Ishikawa (cell line): ENCODE results near the gene TRIM14.
A peak's percentile ranks its signal among the peaks of the same experiment; 100 is the strongest.

Source experiments
- CEBPB ChIP-seq: IDR thresholded peaks from 2 replicates; pipeline ENCODE4 v1.6.1; 2012
- CREB1 ChIP-seq: IDR thresholded peaks from 2 replicates; pipeline ENCODE4 v1.6.1; 2012; ENCODE audit warnings: low read depth
- EGR1 ChIP-seq: IDR thresholded peaks from 2 replicates; pipeline ENCODE4 v1.6.1; 2012
- EP300 ChIP-seq: IDR thresholded peaks from 2 replicates; pipeline ENCODE4 v1.6.1; 2012; ENCODE audit warnings: borderline replicate concordance
- FOXM1 ChIP-seq: IDR thresholded peaks from 2 replicates; pipeline ENCODE4 v1.6.1; 2012; ENCODE audit warnings: low read depth, borderline replicate concordance
- NFIC ChIP-seq: IDR thresholded peaks from 2 replicates; pipeline ENCODE4 v1.6.1; 2012
- RAD21 ChIP-seq: IDR thresholded peaks from 2 replicates; pipeline ENCODE4 v1.6.1; 2012; ENCODE audit warnings: low read depth
- TAF1 ChIP-seq: IDR thresholded peaks from 2 replicates; pipeline ENCODE4 v1.6.1; 2012; ENCODE audit warnings: low read depth, mild to moderate bottlenecking
- TCF12 ChIP-seq: IDR thresholded peaks from 2 replicates; pipeline ENCODE4 v1.6.1; 2012; ENCODE audit warnings: low read depth
- TEAD4 ChIP-seq: IDR thresholded peaks from 2 replicates; pipeline ENCODE4 v1.6.1; 2012
- YY1 ChIP-seq: IDR thresholded peaks from 2 replicates; pipeline ENCODE4 v1.6.1; 2012; ENCODE audit warnings: low read depth
- ZBTB7A ChIP-seq: IDR thresholded peaks from 2 replicates; pipeline ENCODE4 v1.6.1; 2012; ENCODE audit warnings: low read depth
- TF ChIP-seq, protein P1 (sequence below): IDR thresholded peaks from 2 replicates; pipeline ENCODE4 v1.6.1; 2012
- TF ChIP-seq, protein P2 (sequence below): IDR thresholded peaks from 2 replicates; pipeline ENCODE4 v1.6.1; 2012
- TF ChIP-seq, protein P3 (sequence below): IDR thresholded peaks from 2 replicates; pipeline ENCODE4 v1.6.1; 2012; ENCODE audit warnings: low read depth, mild to moderate bottlenecking

The TRIM14 gene

DNA sequence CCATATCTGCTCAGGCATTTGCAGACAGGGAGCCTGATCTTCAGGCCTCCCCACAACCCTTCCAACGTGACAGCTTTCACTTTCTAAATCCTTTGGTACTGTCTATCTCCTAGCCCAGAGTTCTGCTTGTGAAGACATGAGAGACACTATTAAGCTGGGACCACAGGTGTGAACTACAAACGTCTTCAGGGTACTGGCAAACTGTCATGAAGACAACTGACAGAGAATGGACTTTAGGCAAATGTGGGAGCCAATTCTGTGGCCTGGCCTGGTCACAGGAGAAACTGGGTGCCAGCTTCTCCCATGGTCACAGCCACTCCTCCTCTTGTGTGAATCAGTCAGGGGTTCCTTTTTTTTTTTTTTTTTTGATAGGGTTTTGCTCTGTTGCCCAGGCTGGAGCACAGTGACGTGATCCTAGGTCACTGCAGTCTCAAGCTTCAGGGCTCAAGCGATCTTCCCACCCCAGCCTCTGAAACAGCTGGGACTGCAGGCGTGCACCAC lies 10.4 kb downstream of the TRIM14 start:
- TF ChIP-seq TCF12 (no peak), TEAD4 (no peak)

DNA sequence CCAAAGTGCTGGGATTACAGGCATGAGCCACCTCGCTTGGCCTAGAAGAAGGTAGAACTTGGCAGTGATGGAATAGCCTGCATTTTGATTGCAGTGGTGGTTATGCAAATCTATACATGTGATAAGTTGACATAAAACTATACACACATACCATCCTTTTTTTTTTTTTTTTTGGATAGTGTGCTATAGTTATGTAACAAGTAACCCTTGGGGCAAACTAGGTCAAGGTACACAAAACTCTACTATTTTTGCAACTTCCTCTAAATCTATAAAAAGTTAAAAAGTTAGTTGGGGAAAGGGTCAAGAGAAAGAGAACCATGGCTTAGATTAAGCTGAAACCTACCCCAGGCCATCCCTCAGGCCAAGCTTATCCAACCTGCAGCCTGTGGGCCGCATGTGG lies 11.1 kb downstream of the TRIM14 start:
- TF ChIP-seq TAF1 (no peak), ZBTB7A (no peak), NFIC (no peak), EGR1 (no peak), EP300 (no peak), TEAD4 (no peak), CREB1 (no peak), YY1 (no peak), TCF12 (no peak), CEBPB (no peak), FOXM1 (no peak), RAD21 (no peak)
- TF ChIP-seq, protein P1, sequence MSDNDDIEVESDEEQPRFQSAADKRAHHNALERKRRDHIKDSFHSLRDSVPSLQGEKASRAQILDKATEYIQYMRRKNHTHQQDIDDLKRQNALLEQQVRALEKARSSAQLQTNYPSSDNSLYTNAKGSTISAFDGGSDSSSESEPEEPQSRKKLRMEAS, result no peak
- TF ChIP-seq, protein P2, sequence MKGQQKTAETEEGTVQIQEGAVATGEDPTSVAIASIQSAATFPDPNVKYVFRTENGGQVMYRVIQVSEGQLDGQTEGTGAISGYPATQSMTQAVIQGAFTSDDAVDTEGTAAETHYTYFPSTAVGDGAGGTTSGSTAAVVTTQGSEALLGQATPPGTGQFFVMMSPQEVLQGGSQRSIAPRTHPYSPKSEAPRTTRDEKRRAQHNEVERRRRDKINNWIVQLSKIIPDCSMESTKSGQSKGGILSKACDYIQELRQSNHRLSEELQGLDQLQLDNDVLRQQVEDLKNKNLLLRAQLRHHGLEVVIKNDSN, result no peak
- TF ChIP-seq, protein P3, sequence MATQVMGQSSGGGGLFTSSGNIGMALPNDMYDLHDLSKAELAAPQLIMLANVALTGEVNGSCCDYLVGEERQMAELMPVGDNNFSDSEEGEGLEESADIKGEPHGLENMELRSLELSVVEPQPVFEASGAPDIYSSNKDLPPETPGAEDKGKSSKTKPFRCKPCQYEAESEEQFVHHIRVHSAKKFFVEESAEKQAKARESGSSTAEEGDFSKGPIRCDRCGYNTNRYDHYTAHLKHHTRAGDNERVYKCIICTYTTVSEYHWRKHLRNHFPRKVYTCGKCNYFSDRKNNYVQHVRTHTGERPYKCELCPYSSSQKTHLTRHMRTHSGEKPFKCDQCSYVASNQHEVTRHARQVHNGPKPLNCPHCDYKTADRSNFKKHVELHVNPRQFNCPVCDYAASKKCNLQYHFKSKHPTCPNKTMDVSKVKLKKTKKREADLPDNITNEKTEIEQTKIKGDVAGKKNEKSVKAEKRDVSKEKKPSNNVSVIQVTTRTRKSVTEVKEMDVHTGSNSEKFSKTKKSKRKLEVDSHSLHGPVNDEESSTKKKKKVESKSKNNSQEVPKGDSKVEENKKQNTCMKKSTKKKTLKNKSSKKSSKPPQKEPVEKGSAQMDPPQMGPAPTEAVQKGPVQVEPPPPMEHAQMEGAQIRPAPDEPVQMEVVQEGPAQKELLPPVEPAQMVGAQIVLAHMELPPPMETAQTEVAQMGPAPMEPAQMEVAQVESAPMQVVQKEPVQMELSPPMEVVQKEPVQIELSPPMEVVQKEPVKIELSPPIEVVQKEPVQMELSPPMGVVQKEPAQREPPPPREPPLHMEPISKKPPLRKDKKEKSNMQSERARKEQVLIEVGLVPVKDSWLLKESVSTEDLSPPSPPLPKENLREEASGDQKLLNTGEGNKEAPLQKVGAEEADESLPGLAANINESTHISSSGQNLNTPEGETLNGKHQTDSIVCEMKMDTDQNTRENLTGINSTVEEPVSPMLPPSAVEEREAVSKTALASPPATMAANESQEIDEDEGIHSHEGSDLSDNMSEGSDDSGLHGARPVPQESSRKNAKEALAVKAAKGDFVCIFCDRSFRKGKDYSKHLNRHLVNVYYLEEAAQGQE, result no peak

DNA sequence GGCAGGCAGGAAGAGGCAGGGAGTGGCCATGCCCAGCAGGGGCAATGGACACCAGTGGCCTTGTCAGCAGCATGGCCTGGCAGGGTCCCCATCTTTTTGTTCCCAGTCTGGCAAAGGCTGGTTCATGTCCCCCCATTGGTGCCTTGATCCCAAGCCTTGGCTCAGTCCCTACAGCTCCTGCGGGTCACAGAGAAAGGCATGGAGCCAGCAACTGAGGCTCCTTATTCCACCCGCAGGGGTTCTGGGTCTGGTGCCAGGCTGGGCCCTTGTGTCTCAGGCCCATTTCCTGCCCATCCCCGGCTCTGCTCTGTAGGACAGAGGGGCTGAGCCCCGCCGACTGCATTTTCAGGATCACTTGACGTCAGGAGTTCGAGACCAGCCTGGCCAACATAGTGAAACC lies 14.0 kb downstream of the TRIM14 start:
- no peak for TF ChIP-seq RAD21
- TF ChIP-seq NFIC, result no peak

DNA sequence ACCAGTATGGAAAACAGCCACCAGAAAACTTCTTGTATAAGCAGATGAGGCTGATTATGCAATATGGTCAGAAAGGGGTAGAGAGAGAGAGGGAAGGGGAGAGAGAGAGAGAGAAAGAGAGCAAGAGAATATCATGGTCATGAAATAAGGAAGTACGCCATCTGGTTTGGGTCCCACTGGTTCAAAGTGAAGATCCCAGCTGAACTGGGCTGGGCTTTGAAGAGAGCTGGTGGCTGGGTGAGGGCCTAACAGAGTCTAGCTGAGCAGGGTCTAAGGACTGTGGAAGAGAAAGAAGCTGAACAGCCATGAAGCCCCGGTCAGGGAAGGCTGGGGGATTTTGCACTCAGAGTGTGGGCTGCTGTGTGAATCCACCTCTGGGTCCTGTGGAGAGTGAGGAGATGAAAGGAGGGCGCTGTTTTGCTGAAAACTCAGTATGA lies 14.6 kb downstream of the TRIM14 start:
- TF ChIP-seq YY1 (no peak), TAF1 (no peak), CEBPB (0 out of 2 replicates have a peak, but pooled peaks have one; percentile 39), EP300 (no peak)
- TF ChIP-seq, protein P2, result no peak

DNA sequence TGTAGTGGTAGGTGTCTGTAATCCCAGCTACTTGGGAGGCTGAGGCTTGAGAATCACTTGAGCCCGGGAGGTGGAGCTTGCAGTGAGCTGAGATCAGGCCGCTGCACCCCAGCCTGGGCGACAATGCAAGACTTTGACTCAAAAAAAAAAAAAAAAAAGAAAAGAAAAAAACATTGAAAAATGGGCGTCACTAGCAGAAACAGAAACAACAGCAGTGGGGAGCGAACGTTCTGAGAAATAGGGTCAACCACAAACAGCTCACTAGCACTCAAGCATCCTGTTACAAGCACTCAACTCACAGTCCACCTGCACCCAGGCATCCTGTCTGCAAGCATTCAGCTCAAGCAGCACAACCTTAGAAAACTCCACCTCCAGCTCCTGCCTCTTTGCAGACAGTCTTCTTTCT lies 17.2 kb downstream of the TRIM14 start:
- no peak for TF ChIP-seq YY1

DNA sequence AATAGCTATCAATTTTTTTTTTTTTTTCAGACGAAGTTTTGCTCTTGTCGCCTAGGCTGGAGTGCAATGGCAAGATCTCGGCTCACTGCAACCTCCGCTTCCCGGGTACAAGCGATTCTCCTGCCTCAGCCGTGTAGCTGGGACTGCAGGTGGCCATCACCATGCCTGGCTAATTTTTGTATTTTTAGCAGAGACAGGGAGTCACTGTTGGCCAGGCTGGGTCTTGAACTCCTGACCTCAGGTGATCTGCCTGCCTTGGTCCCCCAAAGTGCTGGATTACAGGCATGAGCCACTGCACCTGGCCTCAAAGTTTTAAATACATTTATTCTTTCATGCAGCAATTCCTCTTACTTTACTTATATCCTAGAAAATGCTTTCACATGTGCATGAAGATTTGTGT lies 17.6 kb downstream of the TRIM14 start:
- no peak for TF ChIP-seq NFIC
- TF ChIP-seq YY1, result no peak
- TF ChIP-seq ZBTB7A, result no peak
- no peak for TF ChIP-seq TEAD4
- TF ChIP-seq TAF1, result no peak
- TF ChIP-seq, protein P1, result no peak
- TF ChIP-seq RAD21, result no peak
- TF ChIP-seq FOXM1, result no peak
- TF ChIP-seq CREB1, result no peak
- TF ChIP-seq EGR1, result no peak
- TF ChIP-seq, protein P3, result no peak
- no peak for TF ChIP-seq CEBPB
- no peak for TF ChIP-seq TCF12
- TF ChIP-seq EP300, result no peak
- TF ChIP-seq, protein P2, result no peak

DNA sequence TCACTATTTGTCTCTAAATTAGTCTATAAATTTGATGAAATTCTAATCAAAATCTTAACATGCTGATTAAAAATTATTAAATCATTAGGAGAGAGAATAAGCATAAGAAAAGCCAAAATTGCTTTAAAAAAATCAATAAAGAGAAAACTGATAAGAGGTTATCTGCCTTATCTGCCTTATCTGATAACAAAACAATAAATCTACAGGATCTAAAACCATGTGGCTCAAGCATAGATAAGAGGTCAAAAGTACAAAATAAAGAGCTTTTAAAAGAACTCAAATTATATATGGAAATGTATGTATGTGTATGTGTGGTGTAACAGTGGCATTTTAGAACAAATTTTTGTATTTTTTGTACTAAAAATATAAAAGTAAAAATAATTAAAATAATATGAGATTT lies 18.6 kb downstream of the TRIM14 start:
- TF ChIP-seq FOXM1 (no peak), TCF12 (no peak), CEBPB (no peak), YY1 (no peak), ZBTB7A (no peak), TEAD4 (no peak), EP300 (no peak), RAD21 (no peak), TAF1 (no peak), NFIC (no peak), EGR1 (no peak), CREB1 (no peak)
- TF ChIP-seq, protein P3, result no peak
- TF ChIP-seq, protein P1, result no peak
- TF ChIP-seq, protein P2, result no peak
